GM12873 (cell line): Measurements from ENCODE around the gene CD320.

Experiments
- TF ChIP-seq, protein P1 (sequence below): IDR thresholded peaks from 2 replicates; pipeline ENCODE4 v1.5.1; 2012; ENCODE audit warnings: low read depth, mild to moderate bottlenecking, moderate library complexity, low read length, control low read depth; ENCODE audit not compliant: insufficient read depth; ENCODE audit errors: missing control alignments

CD320 gene

GRCh38 chr19:8324186-8325050 lies 16.3 kb upstream of the CD320 start:
- TF ChIP-seq, protein P1, sequence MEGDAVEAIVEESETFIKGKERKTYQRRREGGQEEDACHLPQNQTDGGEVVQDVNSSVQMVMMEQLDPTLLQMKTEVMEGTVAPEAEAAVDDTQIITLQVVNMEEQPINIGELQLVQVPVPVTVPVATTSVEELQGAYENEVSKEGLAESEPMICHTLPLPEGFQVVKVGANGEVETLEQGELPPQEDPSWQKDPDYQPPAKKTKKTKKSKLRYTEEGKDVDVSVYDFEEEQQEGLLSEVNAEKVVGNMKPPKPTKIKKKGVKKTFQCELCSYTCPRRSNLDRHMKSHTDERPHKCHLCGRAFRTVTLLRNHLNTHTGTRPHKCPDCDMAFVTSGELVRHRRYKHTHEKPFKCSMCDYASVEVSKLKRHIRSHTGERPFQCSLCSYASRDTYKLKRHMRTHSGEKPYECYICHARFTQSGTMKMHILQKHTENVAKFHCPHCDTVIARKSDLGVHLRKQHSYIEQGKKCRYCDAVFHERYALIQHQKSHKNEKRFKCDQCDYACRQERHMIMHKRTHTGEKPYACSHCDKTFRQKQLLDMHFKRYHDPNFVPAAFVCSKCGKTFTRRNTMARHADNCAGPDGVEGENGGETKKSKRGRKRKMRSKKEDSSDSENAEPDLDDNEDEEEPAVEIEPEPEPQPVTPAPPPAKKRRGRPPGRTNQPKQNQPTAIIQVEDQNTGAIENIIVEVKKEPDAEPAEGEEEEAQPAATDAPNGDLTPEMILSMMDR = no peak

DNA sequence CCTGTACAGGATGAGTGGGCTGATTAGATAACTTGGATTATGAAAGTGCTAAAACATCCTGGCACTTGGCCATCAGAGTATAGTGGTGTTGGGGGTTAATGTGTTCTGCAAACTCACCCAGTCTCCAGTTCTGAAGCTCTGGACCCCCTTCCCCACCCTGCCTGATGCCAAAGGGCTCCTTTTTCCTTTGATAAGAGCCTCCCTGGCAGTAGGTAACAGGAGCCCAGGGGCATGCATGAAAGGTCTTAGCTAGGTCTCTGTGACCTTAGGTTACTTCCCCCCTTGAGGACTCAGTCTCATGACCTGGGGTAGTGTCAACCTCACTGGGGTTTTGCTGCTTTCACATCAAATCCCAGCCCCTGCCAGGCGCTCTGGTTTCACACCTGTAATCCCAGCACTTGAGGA lies 15.6 kb upstream of the CD320 start:
- TF ChIP-seq, protein P1 = no peak

DNA sequence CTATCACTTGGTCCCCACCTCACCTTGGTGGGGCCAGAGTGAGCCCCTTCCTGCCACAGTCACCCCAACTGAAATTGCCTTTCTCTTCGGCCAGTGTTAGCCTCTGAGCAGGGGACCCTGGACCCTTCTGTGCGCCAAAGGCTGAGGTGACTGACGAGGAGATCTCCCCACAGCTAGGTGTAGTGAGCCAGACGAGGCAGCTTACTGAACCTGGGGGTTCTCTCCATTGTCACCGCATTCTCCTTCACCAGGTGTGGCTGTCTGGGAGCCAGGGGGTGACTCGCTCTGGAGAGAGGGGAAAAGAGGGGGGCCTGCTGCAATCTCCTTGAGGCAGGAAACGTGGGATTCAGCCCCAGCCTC lies 14.5 kb upstream of the CD320 start:
- TF ChIP-seq, protein P1 = no peak

GRCh38 chr19:8321986-8322637 lies 14.0 kb upstream of the CD320 start:
- TF ChIP-seq, protein P1 = no peak

DNA sequence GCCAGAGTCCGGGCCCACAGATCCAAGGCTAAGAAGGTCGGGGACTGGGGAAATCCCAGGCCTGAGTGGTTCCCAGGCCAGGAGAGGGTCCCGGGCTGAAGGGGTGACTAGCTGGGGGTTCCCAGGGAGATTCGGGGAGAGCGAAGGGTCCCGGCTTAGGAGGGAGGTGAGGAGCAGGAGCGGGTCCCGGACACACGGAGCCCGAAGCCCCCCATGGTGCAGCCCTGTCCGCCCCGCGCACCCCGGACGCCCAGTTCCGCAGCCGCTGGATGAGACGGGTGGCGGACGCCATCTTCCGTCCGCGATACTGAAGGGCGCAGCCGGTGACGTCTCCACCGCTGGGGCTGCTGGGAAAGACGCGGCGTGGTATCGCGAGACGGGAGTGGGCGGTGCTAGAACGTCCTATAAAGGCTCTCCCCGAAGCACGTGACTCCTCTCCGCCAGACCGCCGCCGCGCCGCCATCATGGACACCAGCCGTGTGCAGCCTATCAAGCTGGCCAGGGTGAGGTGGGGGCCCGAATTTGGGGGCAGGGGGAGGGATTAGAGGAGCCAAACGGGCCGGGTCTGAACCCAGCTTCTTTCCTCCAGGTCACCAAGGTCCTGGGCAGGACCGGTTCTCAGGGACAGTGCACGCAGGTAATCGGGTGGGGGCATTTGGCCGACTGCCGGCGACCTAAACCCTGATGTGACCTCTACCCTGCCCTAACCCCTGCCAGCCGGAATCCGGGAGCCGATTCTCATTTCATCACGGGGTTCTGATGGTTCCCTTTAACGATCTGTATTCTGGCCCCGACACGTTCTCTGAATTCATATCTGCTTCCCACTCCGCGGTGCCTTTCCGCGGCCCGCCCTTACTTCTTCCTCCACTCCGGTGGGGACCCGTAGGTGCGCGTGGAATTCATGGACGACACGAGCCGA lies 13.2 kb upstream of the CD320 start, which contains the start of the genes NDUFA7 and RPS28:
TSS of gene NDUFA7 (minus strand) at position 309 of the 919 bp plus-strand sequence. CDS start at position 292, 17 bp downstream.
TSS of gene RPS28 (plus strand) at position 430 of the 919 bp plus-strand sequence. CDS start at position 465, 35 bp downstream.
- TF ChIP-seq, protein P1 = peak; percentile 42

DNA sequence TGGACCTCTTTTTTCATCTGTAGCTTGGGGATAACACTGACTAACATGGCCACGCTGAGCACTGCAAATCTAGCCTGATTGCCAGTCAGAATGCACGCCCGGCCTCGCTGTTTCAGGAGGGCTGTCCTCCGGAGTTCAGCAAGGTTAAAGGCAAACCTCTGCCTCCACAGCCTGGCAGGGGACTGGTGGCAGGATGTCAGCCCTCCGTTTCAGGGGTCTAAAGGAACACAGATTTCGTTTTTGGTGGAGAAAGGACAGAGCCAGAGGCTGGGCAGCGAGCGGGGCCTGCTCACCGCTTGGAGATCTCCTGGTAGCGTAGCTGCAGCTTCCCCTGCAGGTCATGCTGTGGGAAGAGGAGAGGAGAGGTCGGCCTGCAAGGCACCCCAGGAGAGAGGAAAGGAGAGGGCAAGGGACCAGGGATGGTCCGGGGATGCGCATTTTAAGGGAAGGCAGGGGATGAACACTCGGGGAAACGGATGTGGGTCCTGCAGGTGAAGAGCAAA lies 12.5 kb upstream of the CD320 start:
- TF ChIP-seq, protein P1 = no peak
